PC-3 (cell line): ENCODE data around the gene ADAMTS17. TPM values are rescaled to one million over a fixed set of nuclear protein-coding genes. Genes with fewer than 3 reads are reported as not detected.

ENCODE experiments used
- ATAC-seq: fragments of 200-7000 bp; cut with Tn5 transposase; 2 replicates; pipeline ENCODE4 v1.9.1; 2020; ENCODE audit warnings: mild to moderate bottlenecking, moderate library complexity
- BruUV-seq: library from RNA; stranded (reverse); fragments of 400-500 nt; replicated peaks from 2 replicates; lab custom pipeline; 2021; lab: Mats Ljungman, UMichigan
- CTCF ChIA-PET: fragments of 300-600 bp; sonication (Branson Sonifier 250); formaldehyde crosslinking; loops from one replicate; lab custom pipeline; 2022; ENCODE audit warnings: antibody characterized with exemption; lab: Charles Lee
- POLR2A ChIA-PET: fragments of 300-600 bp; sonication (Branson Sonifier 250); formaldehyde crosslinking; loops from one replicate; lab custom pipeline; 2022; ENCODE audit warnings: antibody characterized with exemption; ENCODE audit not compliant: unreplicated experiment; lab: Charles Lee
- DNase-seq: peaks from one replicate; pipeline ENCODE4 v3.0.0-alpha.2; 2015
- H2AFZ ChIP-seq: fragments of 300-600 bp; sonication (generic); 2 replicates; pipeline ENCODE4 v1.6.0; 2016; ENCODE audit warnings: antibody characterized with exemption, low read length
- H3F3A ChIP-seq: fragments of 300-600 bp; sonication (generic); one replicate; pipeline ENCODE4 v1.6.0; 2017; ENCODE audit warnings: antibody characterized with exemption, low read length, control low read depth, mild to moderate bottlenecking; ENCODE audit not compliant: unreplicated experiment
- H3K27ac ChIP-seq: fragments of 300-600 bp; sonication (generic); 2 replicates; pipeline ENCODE4 v1.5.1; 2016; ENCODE audit warnings: mild to moderate bottlenecking, low read length
- H3K27me3 ChIP-seq: fragments of 300-600 bp; sonication (generic); 2 replicates; pipeline ENCODE4 v1.6.1; 2016; ENCODE audit warnings: low read length, mixed read lengths
- H3K36me3 ChIP-seq: fragments of 300-600 bp; sonication (generic); 2 replicates; pipeline ENCODE4 v1.6.1; 2016; ENCODE audit warnings: low read depth, mixed run types, low read length, mixed read lengths
- H3K4me1 ChIP-seq: fragments of 300-600 bp; sonication (generic); 2 replicates; pipeline ENCODE4 v1.5.1; 2016; ENCODE audit warnings: low read length; ENCODE audit not compliant: insufficient read depth
- H3K4me2 ChIP-seq: fragments of 300-600 bp; sonication (generic); 2 replicates; pipeline ENCODE4 v1.6.0; 2016; ENCODE audit warnings: low read length
- H3K4me3 ChIP-seq: fragments of 300-600 bp; sonication (generic); 2 replicates; pipeline ENCODE4 v1.5.1; 2016; ENCODE audit warnings: mild to moderate bottlenecking, low read length, mixed read lengths
- H3K79me2 ChIP-seq: fragments of 300-600 bp; sonication (generic); 2 replicates; pipeline ENCODE4 v1.6.1; 2017; ENCODE audit warnings: low read length, mixed read lengths
- H3K9ac ChIP-seq: fragments of 300-600 bp; sonication (generic); 2 replicates; pipeline ENCODE4 v1.6.0; 2016; ENCODE audit warnings: mild to moderate bottlenecking, low read length
- H3K9me2 ChIP-seq: fragments of 300-600 bp; sonication (generic); replicated peaks from 2 replicates; pipeline ENCODE4 v1.6.1; 2016; ENCODE audit warnings: mixed run types, low read length, mixed read lengths
- H3K9me3 ChIP-seq: fragments of 300-600 bp; sonication (generic); 2 replicates; pipeline ENCODE4 v1.6.1; 2016; ENCODE audit warnings: low read length, mixed read lengths
- H4K20me1 ChIP-seq: fragments of 300-600 bp; sonication (generic); 2 replicates; pipeline ENCODE4 v1.6.1; 2016; ENCODE audit warnings: low read length, mixed read lengths
- EZH2 ChIP-seq: fragments of 300-600 bp; sonication (generic); IDR thresholded peaks from one replicate; pipeline ENCODE4 v1.6.1; 2017; ENCODE audit warnings: antibody characterized with exemption, mild to moderate bottlenecking, low read length; ENCODE audit not compliant: unreplicated experiment
- EZH2phosphoT487 ChIP-seq: fragments of 300-600 bp; sonication (generic); IDR thresholded peaks from 2 replicates; pipeline ENCODE4 v1.6.1; 2018; ENCODE audit warnings: mild to moderate bottlenecking, antibody characterized with exemption, low read length, borderline replicate concordance
- intact Hi-C: fragments of 100-400 bp; cut with micrococcal nuclease; formaldehyde crosslinking; loops from 2 replicates; pipeline ENCODE4 v1.9.0; 2023
- total RNA-seq: library from RNA; depleted of rRNA; stranded (reverse); fragments of >200 nt; gene quantifications from 2 replicates; pipeline ENCODE4 v1.2.3, GENCODE V29; 2014
- TF ChIP-seq, protein P1 (sequence below): fragments of 300-600 bp; sonication (generic); conservative IDR thresholded peaks from 2 replicates; pipeline ENCODE4 v1.5.1; 2017; ENCODE audit warnings: antibody characterized with exemption, low read depth, mild to moderate bottlenecking, low read length

The ADAMTS17 gene
- total RNA-seq, 1 experiment from 2014 or later: 6.9 TPM

DNA sequence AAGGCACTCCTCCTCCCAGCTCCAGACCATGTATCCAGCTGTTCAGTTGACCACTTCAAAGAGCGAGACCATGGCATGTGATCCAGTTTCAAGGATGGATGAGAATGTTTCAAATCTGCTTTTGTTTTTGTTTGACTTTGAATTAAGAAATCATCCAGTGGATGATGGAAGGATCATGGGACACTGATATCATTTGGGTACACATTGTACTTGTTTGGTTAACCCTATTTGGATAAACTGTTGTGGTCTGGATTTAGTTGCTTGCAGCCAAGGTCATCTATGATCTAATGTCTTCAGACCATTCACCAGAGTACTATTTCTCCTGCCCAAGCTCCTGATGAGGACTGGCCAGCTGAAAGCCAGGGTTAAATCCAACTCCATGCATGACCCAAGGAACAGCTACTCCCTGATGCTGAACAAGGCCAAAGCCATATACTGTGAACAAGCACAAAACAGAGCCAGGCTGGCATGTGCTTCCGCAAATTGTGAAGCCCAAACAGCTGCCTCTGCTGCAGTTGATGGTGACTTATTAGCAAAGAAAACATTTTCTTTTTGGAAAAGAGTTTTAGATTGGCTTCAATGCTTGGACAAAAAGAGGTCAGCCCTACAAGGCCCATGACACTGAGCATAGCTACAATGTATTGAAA is 5.2 kb upstream of the ADAMTS17 start:
- POLR2A ChIA-PET: no interaction called here

DNA sequence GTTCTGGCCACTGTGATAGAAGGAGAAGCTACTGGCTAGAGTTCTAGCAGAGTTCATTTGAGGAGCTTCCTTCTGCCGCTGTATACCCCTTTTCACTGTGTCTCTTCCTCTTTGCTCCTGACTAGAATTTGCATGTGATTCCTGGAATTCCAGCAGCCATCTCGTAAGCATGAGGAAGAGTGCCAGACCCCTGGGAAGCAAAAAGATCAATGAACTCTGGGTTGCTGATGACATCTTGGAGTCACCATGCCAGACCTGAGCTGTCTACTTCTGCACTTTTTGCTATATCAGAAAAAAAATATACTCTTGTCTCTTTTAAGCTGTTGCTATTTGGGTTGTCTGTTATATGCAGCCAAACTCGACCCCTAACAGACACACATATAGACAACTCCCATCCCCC is 3.7 kb upstream of the ADAMTS17 start:
- Histone ChIP-seq H3K36me3 (no peaks in the 10 kb centered on the region), H2AFZ (no peak overlapping the region), H3K4me2 (no peak overlapping the region), H3K27ac (no peak overlapping the region), H3K9ac (no peak overlapping the region), H3K79me2 (no peaks in the 10 kb centered on the region), H3K9me3 (no peaks in the 10 kb centered on the region), H3K4me1 (peaks cover 27% of the 10 kb centered on the region), H3F3A (no peaks in the 10 kb centered on the region), H3K4me3 (no peak overlapping the region), H4K20me1 (no peaks in the 10 kb centered on the region), H3K9me2 (no peaks in the 10 kb centered on the region), H3K27me3 (no peaks in the 10 kb centered on the region)
- DNase-seq: no peak
- intact Hi-C loops: no loop called here
- ATAC-seq: no peak
- BruUV-seq: no TSS peak
- no peak for TF ChIP-seq EZH2
- TF ChIP-seq EZH2phosphoT487: no peak
- TF ChIP-seq, protein P1, sequence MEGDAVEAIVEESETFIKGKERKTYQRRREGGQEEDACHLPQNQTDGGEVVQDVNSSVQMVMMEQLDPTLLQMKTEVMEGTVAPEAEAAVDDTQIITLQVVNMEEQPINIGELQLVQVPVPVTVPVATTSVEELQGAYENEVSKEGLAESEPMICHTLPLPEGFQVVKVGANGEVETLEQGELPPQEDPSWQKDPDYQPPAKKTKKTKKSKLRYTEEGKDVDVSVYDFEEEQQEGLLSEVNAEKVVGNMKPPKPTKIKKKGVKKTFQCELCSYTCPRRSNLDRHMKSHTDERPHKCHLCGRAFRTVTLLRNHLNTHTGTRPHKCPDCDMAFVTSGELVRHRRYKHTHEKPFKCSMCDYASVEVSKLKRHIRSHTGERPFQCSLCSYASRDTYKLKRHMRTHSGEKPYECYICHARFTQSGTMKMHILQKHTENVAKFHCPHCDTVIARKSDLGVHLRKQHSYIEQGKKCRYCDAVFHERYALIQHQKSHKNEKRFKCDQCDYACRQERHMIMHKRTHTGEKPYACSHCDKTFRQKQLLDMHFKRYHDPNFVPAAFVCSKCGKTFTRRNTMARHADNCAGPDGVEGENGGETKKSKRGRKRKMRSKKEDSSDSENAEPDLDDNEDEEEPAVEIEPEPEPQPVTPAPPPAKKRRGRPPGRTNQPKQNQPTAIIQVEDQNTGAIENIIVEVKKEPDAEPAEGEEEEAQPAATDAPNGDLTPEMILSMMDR: no peak
- ChIA-PET CTCF (interaction anchor here (0.7 kb wide), 1 partner anchor 219 kb away, joined by 3 read pairs; no protein-coding TSS in a partner anchor), POLR2A (no interaction called here)

More for the DNA sequence above, 5.2 kb upstream of the ADAMTS17 start:
- Histone ChIP-seq H3K4me1 (peaks cover 41% of the 10 kb centered on the region), H3K27ac (no peak overlapping the region), H2AFZ (no peak overlapping the region), H3K9me2 (no peaks in the 10 kb centered on the region), H3K79me2 (no peaks in the 10 kb centered on the region), H3K27me3 (no peaks in the 10 kb centered on the region), H3K4me3 (no peak overlapping the region), H3K9ac (no peak overlapping the region), H3K36me3 (no peaks in the 10 kb centered on the region), H3F3A (peaks cover 5% of the 10 kb centered on the region), H3K9me3 (no peaks in the 10 kb centered on the region), H3K4me2 (no peak overlapping the region), H4K20me1 (no peaks in the 10 kb centered on the region)
- CTCF ChIA-PET: no interaction called here
- intact Hi-C loops: no loop called here
- BruUV-seq: no TSS peak
- no peak for ATAC-seq
- no peak for DNase-seq
- TF ChIP-seq, protein P1: no peak
- TF ChIP-seq EZH2 (no peak), EZH2phosphoT487 (no peak)

DNA sequence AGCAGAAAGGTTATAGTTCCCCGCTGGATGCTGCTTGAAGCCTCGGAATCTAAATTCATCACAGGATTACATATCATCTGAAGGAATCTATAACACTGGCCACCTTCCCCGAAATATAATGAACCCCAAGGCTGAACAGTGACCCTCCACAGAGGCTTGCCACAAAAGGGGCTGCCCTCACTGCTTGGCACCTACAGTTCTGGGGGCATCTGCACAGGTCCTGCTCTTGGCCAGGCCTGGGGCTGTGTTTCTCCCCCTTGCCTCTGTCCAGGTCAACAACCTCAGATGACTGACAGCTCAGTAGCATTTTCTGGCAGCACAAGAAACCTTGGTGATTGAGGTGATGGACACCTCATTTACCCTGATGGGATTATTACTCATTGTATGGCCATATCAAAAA is 1.5 kb upstream of the ADAMTS17 start:
- no peaks in the 10 kb centered on the region for H3K36me3 ChIP-seq
- H3K4me1 ChIP-seq: peaks cover 22% of the 10 kb centered on the region
- no peak overlapping the region for H3K27ac ChIP-seq
- no TSS peak for BruUV-seq
- CTCF ChIA-PET: no interaction called here
- TF ChIP-seq EZH2phosphoT487: no peak
- TF ChIP-seq EZH2: no peak
- intact Hi-C loops: no loop called here
- H4K20me1 ChIP-seq: no peaks in the 10 kb centered on the region
- H2AFZ ChIP-seq: no peak overlapping the region
- no peaks in the 10 kb centered on the region for H3K79me2 ChIP-seq
- H3K9me3 ChIP-seq: no peaks in the 10 kb centered on the region
- no peaks in the 10 kb centered on the region for H3F3A ChIP-seq
- H3K27me3 ChIP-seq: no peaks in the 10 kb centered on the region
- H3K4me2 ChIP-seq: no peak overlapping the region
- no peak overlapping the region for H3K9ac ChIP-seq
- H3K9me2 ChIP-seq: no peaks in the 10 kb centered on the region
- no peak for ATAC-seq
- no peak for DNase-seq
- POLR2A ChIA-PET: no interaction called here
- H3K4me3 ChIP-seq: no peak overlapping the region
